ELR (cell line): ENCODE data around the gene DCLRE1A.
"Not testable (repeated sequence)": the region's sequence is repeated elsewhere in the genome, so short reads cannot be mapped to it uniquely, and the experiment has no call there.

Experiments used
- DNase-seq: peaks from one replicate; pipeline ENCODE4 v3.0.0-alpha.2; 2015; ENCODE audit warnings: low read depth

Gene DCLRE1A

DNA sequence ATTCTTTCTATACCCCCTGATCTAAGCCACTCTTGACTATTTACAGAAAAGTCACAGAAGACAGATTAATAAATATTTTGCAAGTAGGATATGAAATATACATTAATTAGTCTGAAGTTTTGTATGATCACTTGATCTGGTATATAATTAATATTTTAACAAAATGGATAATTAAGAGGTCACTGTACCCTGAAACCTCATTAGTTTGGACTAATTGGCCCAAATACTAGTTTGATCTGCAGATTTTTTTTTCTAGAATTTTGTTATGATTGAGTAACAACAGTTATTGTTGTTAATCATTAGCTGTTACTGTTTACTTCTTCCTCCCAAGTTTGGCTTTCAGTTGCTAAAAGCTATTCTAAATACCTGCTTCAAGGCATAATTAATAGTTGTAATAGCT lies 3.3 kb upstream of the DCLRE1A start:
- DNase-seq, result no peak

DNA sequence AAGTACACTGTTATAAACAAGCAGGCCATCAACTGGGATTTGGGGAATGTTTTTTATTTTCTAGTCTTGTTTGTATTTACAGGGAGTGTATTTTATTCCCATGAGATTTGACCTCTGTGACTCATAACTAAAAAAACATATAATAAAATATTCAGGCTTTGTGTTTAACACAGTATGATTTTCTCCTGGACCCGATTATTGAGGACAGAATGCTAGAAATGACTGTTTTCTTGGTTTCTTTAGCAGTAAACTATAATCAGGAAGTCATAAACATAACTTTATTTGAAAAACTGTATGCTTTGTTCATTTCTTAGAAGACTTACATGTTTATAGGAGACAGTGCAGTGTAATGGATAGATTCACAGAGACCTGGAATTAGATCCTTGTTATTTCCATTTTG lies 2.7 kb upstream of the DCLRE1A start:
- peak; percentile 31 for DNase-seq

- DNase-seq, result peak; percentile 65
Measured at GRCh38 chr10:113854761-113855588, 1.1 kb upstream of the DCLRE1A start.

- DNase-seq, result no peak
Measured at GRCh38 chr10:113853578-113854012, 287 bp downstream of the DCLRE1A start.

DNA sequence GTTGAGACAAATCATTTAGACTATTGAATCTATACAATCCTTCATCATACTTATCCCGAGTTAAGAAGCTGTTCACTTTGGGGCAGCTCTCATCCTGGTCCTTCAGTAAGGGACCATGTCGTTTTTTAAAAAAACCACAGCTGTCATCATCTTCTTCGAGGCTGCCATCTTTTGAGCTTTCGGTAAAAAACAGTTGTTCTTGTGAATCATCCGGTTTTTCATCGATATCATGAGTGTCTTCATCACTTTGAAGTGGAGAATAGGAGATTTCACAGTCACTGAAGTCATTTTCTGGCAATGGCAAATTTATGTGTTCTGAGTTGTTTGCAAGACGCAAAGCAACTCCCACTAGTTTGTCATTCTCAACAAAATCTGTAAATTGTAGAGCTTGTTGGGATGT lies 3.9 kb downstream of the DCLRE1A start:
- DNase-seq, result no peak

DNA sequence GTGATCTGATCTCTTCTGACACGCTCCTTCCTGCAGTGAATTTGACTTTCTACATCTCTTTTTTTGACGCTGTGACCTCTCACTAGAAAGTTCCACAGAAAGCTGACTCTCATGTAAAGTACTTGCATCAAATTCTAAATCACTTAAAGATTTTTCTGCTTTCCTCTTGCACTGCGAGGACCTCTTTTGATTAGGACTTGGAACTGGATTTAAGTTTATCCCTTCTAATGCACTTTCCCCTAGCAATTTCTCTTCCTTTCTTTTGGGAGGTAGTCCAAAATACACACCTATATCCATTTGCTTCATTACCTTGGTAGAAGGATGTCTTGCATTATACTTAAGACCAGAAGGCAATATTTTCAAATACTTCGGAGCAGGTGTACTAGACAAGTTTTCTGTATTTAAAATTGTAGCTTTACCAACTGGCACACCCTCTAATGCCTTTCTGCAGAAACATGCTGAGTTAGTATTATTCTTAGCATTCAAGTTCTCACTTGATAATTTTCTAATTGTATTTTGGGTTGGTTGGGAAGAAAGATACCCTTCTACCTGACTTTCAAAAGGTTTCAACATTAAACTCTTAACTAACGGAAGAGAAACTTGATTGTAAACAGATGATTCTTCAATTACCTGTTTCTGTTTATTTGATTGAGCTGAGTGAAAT lies 4.6 kb downstream of the DCLRE1A start:
- no peak for DNase-seq

DNA sequence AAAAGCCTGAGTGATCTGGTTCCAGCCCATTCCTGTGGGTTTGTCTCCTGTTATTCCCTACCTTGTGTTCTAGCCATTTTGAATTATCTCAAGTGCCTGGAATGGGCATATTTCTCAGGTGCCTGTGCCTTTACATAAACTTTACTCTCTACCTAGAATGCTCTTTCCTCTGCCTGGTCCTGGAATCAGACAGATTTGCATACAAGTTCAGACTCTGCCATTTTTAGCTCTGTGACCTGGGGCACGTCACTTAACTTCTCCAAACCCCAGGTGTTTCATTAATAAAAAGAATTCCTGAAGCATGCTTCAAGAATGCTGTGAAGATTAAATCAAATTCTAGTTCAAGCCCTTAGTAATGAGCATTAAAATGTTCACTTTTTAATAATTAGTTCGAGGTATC lies 7.8 kb downstream of the DCLRE1A start:
- no peak for DNase-seq

- DNase-seq, result no peak
Measured at GRCh38 chr10:113843972-113844485, 9.9 kb downstream of the DCLRE1A start.

DNA sequence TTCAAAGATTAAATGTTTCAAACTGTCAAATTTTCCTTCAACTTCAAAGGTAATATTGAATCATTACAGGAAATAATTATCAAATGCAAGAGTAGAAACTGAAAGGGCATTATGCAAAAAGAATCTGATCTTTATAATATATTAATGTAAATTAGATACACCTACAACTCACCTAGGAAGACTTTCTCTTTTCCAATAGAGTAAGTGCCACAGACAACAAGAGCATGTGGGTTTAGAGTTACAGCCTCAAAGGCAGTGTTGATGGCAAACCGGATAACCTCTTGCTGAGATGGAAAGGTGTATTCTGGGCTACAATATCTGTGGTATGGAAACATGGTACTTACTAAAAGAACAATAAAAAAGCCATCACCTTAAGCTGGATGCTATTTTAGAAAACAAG lies 11.7 kb downstream of the DCLRE1A start:
- DNase-seq, result no peak

- not testable (repeated sequence) for DNase-seq
Measured at GRCh38 chr10:113828567-113828966, 25.3 kb downstream of the DCLRE1A start.

GRCh38 chr10:113825791-113826190 lies 28.1 kb downstream of the DCLRE1A start:
- DNase-seq, result no peak

GRCh38 chr10:113823389-113823788 lies 30.5 kb downstream of the DCLRE1A start:
- DNase-seq, result no peak

DNA sequence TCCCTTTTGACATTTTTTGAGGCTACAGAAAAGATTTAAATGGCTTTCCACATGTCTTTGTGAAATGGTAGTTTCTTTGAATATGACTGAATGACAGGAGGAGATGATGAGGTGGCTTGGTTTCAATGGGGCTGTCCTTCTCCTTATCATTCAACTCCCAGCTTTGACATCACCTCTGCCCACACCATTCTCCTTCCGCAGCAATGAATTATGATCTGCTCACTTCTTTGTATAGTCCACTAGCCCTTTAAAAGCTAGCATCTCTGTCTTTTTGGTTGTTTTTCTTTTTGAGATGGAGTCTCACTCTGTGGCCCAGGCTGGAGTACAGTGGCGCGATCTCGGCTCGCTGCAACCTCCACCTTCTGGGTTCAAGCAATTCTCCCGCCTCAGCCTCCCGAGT lies 31.7 kb downstream of the DCLRE1A start:
- no peak for DNase-seq

GRCh38 chr10:113821306-113821705 lies 32.6 kb downstream of the DCLRE1A start:
- DNase-seq, result not testable (repeated sequence)

GRCh38 chr10:113820507-113820906 lies 33.4 kb downstream of the DCLRE1A start:
- peak; percentile 10 for DNase-seq

DNA sequence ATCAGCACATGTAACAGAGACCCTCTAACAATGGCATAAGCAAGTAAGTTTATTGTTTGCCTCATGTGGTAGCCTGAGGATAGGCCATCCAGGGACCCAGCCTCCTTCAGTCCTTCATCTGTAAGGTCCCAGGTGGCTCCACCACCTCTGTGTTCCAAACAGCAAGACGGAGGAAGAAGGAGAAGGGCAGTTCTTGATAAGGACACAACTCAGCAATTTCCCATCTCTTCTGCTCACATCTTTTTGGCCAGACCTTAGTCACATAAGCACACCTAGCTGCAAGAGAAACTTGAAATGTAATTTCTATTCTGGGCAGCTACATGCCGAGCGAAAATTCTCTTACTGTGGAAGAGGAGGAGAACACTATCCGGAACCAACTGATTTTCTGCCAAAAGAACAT lies 33.9 kb downstream of the DCLRE1A start:
- DNase-seq, result no peak

- DNase-seq, result not testable (repeated sequence)
Measured at GRCh38 chr10:113814700-113815099, 39.2 kb downstream of the DCLRE1A start.

- DNase-seq, result no peak
Measured at GRCh38 chr10:113808168-113808567, 45.7 kb downstream of the DCLRE1A start.

DNA sequence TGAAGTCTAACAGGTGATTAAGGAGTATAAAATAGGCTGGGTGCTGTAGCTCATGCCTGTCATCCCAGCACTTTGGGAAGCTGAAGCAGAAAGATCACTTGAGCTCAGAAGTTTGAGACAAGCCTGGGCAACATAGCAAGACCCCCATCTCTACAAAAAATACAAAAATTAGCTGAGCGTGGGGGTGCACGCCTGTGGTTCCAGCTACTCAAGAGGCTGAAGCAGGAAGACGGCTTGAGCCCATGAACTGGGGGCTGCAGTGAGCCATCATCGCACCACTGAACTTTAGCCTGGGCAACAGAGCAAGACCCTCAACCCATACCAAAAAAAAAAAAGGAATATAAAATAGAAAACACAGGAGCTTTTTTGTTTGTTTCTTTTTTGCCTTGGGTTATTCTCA lies 47.4 kb downstream of the DCLRE1A start:
- no peak for DNase-seq

GRCh38 chr10:113802997-113803396 lies 50.9 kb downstream of the DCLRE1A start:
- DNase-seq, result no peak

- no peak for DNase-seq
Measured at GRCh38 chr10:113801569-113801968, 52.3 kb downstream of the DCLRE1A start.

- no peak for DNase-seq
Measured at GRCh38 chr10:113791691-113792090, 62.2 kb downstream of the DCLRE1A start.

DNA sequence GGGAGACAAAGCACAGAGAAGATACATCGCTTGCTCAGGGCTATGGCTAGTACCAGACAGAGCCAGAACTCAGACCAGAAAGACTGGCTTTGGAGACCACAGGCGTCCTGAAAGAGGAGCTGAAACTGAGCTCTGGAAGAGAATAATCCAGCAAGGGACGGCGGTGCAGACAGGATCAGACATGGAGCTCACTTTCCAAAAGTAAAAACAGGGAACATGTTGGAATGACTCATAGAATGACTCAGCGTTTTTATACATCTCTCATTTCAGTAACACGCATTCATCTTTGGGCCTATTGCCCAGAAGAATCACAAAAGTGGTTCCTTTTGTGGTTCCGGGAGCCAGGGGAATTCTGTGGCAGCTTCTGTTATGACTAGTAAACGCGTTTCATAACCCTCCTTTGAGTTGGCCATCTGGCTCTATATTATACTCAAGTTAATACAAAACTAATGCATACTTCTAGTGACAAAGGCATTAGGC lies 65.2 kb downstream of the DCLRE1A start:
- DNase-seq, result peak; percentile 87
